K562 (cell line): ENCODE data around the gene NR2E1. TPM values are rescaled to one million over a fixed set of nuclear protein-coding genes. Genes with fewer than 3 reads are reported as not detected.

Source experiments
- ATAC-seq: fragments of 200-7000 bp; cut with Tn5 transposase; 3 replicates; pipeline ENCODE4 v1.9.1; 2020; ENCODE audit warnings: moderate library complexity
- BruUV-seq: library from RNA; stranded (reverse); fragments of 400-500 nt; replicated peaks from 2 replicates; lab custom pipeline; 2021; lab: Mats Ljungman, UMichigan
- CTCF ChIA-PET: fragments of 300-600 bp; formaldehyde crosslinking; extraction: SDS; loops from one replicate; lab custom pipeline; 2021; ENCODE audit warnings: low intra/inter-chr PET ratio; lab: Yijun Ruan, JAX
- POLR2A ChIA-PET: fragments of 300-600, 350-650 bp; sonication (Branson Sonifier 250); formaldehyde crosslinking; extraction: SDS; loops from one replicate; lab custom pipeline; 2021; ENCODE audit warnings: antibody characterized with exemption, inconsistent platforms; lab: Yijun Ruan, JAX
- DNase-seq, 4 experiments: peaks; one replicate each; pipeline versions ENCODE4 v3.0.0 to v3.0.0-alpha.2; 2011 to 2018; ENCODE audit warnings: low spot score in 3 of 4, mixed read lengths in 3 of 4; ENCODE audit errors: extremely low read depth in 1 of 4
- FAIRE-seq: peaks from 2 replicates; lab custom pipeline; 2011; peaks lifted over from hg19 to GRCh38; lab: Jason Lieb, UNC
- H2AFZ ChIP-seq: 2 replicates; pipeline ENCODE4 v1.6.0; 2011; ENCODE audit warnings: low read depth, low read length, control low read depth, inconsistent platforms
- H3K27ac ChIP-seq: fragments of 200-600 bp; 3 replicates; pipeline ENCODE4 v1.8.0; 2011; ENCODE audit warnings: low read depth, mild to moderate bottlenecking, control low read depth, inconsistent platforms, low read length, moderate library complexity, mixed read lengths; ENCODE audit errors: extremely low read depth
- H3K27me3 ChIP-seq, 2 experiments: fragments of 300-600 bp in 1 of 2; 2 replicates in 1 of 2; 3 replicates in 1 of 2; pipeline versions ENCODE4 v1.6.0 to v1.8.0; 2011; ENCODE audit warnings: inconsistent platforms in 2 of 2, low read length in 2 of 2, mild to moderate bottlenecking in 1 of 2, mixed read lengths in 1 of 2, moderate library complexity in 1 of 2; ENCODE audit not compliant: control insufficient read depth in 2 of 2, insufficient read depth in 2 of 2
- H3K36me3 ChIP-seq: fragments of 300-600 bp; 3 replicates; pipeline ENCODE4 v1.8.0; 2011; ENCODE audit warnings: mild to moderate bottlenecking, low read length, inconsistent platforms; ENCODE audit not compliant: control insufficient read depth, insufficient read depth
- H3K4me1 ChIP-seq, 2 experiments: fragments of 200-600 bp in 1 of 2; replicated peaks in 1 of 2; 2 replicates in 1 of 2; 3 replicates in 1 of 2; pipeline versions ENCODE4 v1.5.1 to v1.8.0; 2011; ENCODE audit warnings: inconsistent platforms in 2 of 2, low read length in 2 of 2, mild to moderate bottlenecking in 1 of 2, mixed read lengths in 1 of 2, moderate library complexity in 1 of 2; ENCODE audit not compliant: control insufficient read depth in 2 of 2, insufficient read depth in 2 of 2
- H3K4me2 ChIP-seq: 2 replicates; pipeline ENCODE4 v1.6.1; 2011; ENCODE audit warnings: low read length, control low read depth, inconsistent platforms, mixed read lengths; ENCODE audit not compliant: insufficient read depth
- H3K4me3 ChIP-seq: fragments of 200-600 bp; sonication (generic), shearing (Covaris generic); 2 replicates; pipeline ENCODE4 v1.5.1; 2016; ENCODE audit warnings: control low read depth, inconsistent platforms
- H3K79me2 ChIP-seq: fragments of 200-600 bp; 3 replicates; pipeline ENCODE4 v1.8.0; 2011; ENCODE audit warnings: low read length, inconsistent platforms; ENCODE audit not compliant: control insufficient read depth, insufficient read depth
- H3K9ac ChIP-seq, 2 experiments: 2 replicates each; pipeline versions ENCODE4 v1.6.0 to v1.6.1; 2011; ENCODE audit warnings: low read depth in 2 of 2, low read length in 2 of 2, control low read depth in 1 of 2, inconsistent platforms in 1 of 2, mild to moderate bottlenecking in 1 of 2, mixed read lengths in 1 of 2; ENCODE audit not compliant: insufficient read depth in 1 of 2
- H3K9me1 ChIP-seq: one replicate; pipeline ENCODE4 v1.6.0; 2011; ENCODE audit warnings: inconsistent platforms, mild to moderate bottlenecking, low read length, moderate library complexity; ENCODE audit not compliant: control insufficient read depth, insufficient read depth
- H3K9me3 ChIP-seq: replicated peaks from 2 replicates; pipeline ENCODE4 v1.5.1; 2011; ENCODE audit warnings: low read depth, low read length, inconsistent platforms; ENCODE audit not compliant: control insufficient read depth, insufficient read depth
- H4K20me1 ChIP-seq: replicated peaks from 2 replicates; pipeline ENCODE4 v1.6.1; 2011; ENCODE audit warnings: low read length, inconsistent platforms, mixed read lengths; ENCODE audit not compliant: control insufficient read depth, insufficient read depth
- DNMT1 ChIP-seq: fragments of 450-650 bp; IDR thresholded peaks from 2 replicates; pipeline ENCODE4 v1.6.1; 2016; ENCODE audit warnings: antibody characterized with exemption, mild to moderate bottlenecking
- MYC ChIP-seq, 2 experiments: fragments of 250-450 bp in 1 of 2; sonication (Bioruptor Pico) in 1 of 2; IDR thresholded peaks; 2 replicates each; pipeline versions ENCODE4 v1.5.1 to v1.6.1; 2012 to 2021; ENCODE audit warnings: low read depth in 2 of 2, borderline replicate concordance in 1 of 2, improper control_type of control experiment in 1 of 2, low read length in 1 of 2, mild to moderate bottlenecking in 1 of 2, moderate library complexity in 1 of 2
- STAT5A ChIP-seq: IDR thresholded peaks from 2 replicates; pipeline ENCODE4 v1.6.1; 2012; ENCODE audit warnings: low read length, inconsistent platforms, borderline replicate concordance
- ZBED1 ChIP-seq: IDR thresholded peaks from 2 replicates; pipeline ENCODE4 v1.6.1; 2014
- ZNF589 ChIP-seq: fragments of 200-800 bp; sonication (Bioruptor generic); IDR thresholded peaks from 2 replicates; pipeline ENCODE4 v1.6.1; 2016; ENCODE audit warnings: low read depth, missing genetic modification characterization, missing compliant biosample characterization
- WGBS: fragments of 100-300 bp; shearing (Covaris generic); methylation state at CpG from one replicate; pipeline ENCODE4 v1.1.6; 2016; ENCODE audit warnings: low coverage, mixed read lengths; ENCODE audit not compliant: insufficient coverage; ENCODE audit errors: missing lambda C conversion rate; 5-methylcytosine and 5-hydroxymethylcytosine counted together
- in situ Hi-C: fragments of 300-500 bp; cut with MboI; formaldehyde crosslinking; loops from 4 replicates; pipeline ENCODE4 v1.15.0; 2018; ENCODE audit warnings: inconsistent platforms, mixed read lengths
- intact Hi-C: fragments of 100-400 bp; cut with micrococcal nuclease; formaldehyde crosslinking; loops from 2 replicates; pipeline ENCODE4 v1.14.2; 2022
- polyA plus RNA-seq, 8 experiments: library from polyadenylated mRNA; depleted of rRNA in 4 of 8; stranded (reverse) in 5 of 8; unstranded in 3 of 8; fragments of >200 nt; fragmentation: Nextera tagmentation in 2 of 8; fragmentation: Illumina TruSeq in 1 of 8; extraction: Ambion mirVana in 2 of 8; extraction: Trizol in 1 of 8; gene quantifications; 2 replicates each; pipeline versions ENCODE4 v1.2.1 to v1.2.3, GENCODE V29; 2011 to 2014; ENCODE audit warnings: inconsistent platforms in 1 of 8, missing spikeins in 1 of 8
- total RNA-seq, 7 experiments: library from RNA; depleted of rRNA in 6 of 7; stranded (reverse); fragments of >200 nt in 6 of 7; fragmentation: Illumina TruSeq in 2 of 7; extraction: Trizol in 2 of 7; gene quantifications; 2 replicates each; pipeline versions ENCODE4 v1.2.1 to v1.2.3, GENCODE V29; 2011 to 2021; ENCODE audit warnings: low replicate concordance in 1 of 7
- TF ChIP-seq, protein P1 (sequence below): fragments of 450-650 bp; IDR thresholded peaks from 2 replicates; pipeline ENCODE4 v1.6.1; 2017; ENCODE audit warnings: antibody characterized with exemption, mild to moderate bottlenecking
- TF ChIP-seq, protein P2 (sequence below): fragments of 250-450 bp; sonication (Bioruptor Pico); IDR thresholded peaks from 2 replicates; pipeline ENCODE4 v1.4.0; 2020; ENCODE audit warnings: borderline replicate concordance

The NR2E1 gene
- total and polyA plus RNA-seq, 9 of the 15 experiments (the other 6 are each of a cell fraction or from before 2014, with no cell fraction given): not detected

GRCh38 chr6:108222064-108222463 is 56.2 kb downstream of the NR2E1 start:
- peaks cover 0 to 4% of the 10 kb centered on the region in 2 experiments; a peak in 3 of 5 replicates for H3K4me1 ChIP-seq
- peak overlapping the region; percentile 50; the same call in 2 of the 3 replicates for H3K27ac ChIP-seq
- ChIA-PET CTCF (no interaction called here), POLR2A (no interaction called here)
- no peak overlapping the region for H3K4me3 ChIP-seq
- no peaks in the 10 kb centered on the region for H3K9me3 ChIP-seq
- TF ChIP-seq MYC (IDR thresholded peaks at IDR 0.05; ENCODE audit: low read depth, low read length) (no peak), MYC (CRISPR knock-in tag; IDR thresholded peaks at IDR 0.05; ENCODE audit: borderline replicate concordance, low read depth) (no peak), ZBED1 (no peak), DNMT1 (no peak), STAT5A (no peak), ZNF589 (CRISPR knock-in tag) (no peak)
- TF ChIP-seq, protein P1, sequence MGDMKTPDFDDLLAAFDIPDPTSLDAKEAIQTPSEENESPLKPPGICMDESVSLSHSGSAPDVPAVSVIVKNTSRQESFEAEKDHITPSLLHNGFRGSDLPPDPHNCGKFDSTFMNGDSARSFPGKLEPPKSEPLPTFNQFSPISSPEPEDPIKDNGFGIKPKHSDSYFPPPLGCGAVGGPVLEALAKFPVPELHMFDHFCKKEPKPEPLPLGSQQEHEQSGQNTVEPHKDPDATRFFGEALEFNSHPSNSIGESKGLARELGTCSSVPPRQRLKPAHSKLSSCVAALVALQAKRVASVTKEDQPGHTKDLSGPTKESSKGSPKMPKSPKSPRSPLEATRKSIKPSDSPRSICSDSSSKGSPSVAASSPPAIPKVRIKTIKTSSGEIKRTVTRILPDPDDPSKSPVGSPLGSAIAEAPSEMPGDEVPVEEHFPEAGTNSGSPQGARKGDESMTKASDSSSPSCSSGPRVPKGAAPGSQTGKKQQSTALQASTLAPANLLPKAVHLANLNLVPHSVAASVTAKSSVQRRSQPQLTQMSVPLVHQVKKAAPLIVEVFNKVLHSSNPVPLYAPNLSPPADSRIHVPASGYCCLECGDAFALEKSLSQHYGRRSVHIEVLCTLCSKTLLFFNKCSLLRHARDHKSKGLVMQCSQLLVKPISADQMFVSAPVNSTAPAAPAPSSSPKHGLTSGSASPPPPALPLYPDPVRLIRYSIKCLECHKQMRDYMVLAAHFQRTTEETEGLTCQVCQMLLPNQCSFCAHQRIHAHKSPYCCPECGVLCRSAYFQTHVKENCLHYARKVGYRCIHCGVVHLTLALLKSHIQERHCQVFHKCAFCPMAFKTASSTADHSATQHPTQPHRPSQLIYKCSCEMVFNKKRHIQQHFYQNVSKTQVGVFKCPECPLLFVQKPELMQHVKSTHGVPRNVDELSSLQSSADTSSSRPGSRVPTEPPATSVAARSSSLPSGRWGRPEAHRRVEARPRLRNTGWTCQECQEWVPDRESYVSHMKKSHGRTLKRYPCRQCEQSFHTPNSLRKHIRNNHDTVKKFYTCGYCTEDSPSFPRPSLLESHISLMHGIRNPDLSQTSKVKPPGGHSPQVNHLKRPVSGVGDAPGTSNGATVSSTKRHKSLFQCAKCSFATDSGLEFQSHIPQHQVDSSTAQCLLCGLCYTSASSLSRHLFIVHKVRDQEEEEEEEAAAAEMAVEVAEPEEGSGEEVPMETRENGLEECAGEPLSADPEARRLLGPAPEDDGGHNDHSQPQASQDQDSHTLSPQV: no peak
- TF ChIP-seq, protein P2, sequence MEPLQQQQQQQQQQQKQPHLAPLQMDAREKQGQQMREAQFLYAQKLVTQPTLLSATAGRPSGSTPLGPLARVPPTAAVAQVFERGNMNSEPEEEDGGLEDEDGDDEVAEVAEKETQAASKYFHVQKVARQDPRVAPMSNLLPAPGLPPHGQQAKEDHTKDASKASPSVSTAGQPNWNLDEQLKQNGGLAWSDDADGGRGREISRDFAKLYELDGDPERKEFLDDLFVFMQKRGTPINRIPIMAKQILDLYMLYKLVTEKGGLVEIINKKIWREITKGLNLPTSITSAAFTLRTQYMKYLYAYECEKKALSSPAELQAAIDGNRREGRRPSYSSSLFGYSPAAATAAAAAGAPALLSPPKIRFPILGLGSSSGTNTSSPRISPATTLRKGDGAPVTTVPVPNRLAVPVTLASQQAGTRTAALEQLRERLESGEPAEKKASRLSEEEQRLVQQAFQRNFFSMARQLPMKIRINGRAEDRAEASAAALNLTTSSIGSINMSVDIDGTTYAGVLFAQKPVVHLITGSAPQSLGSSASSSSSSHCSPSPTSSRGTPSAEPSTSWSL: no peak
- peaks cover 27% of the 10 kb centered on the region for H3K79me2 ChIP-seq
- WGBS: 79% methylated on average over 2 of the region's 2 CpGs
- H3K27me3 ChIP-seq: no peaks in the 10 kb centered on the region
- intact Hi-C loops: no loop called here
- DNase-seq (no peak), FAIRE-seq (no peak), ATAC-seq (no peak; the same call in 2 of the 3 replicates)
- H3K36me3 ChIP-seq: peaks cover 54% of the 10 kb centered on the region
- no peak overlapping the region for H3K9ac ChIP-seq
- no peak overlapping the region for H2AFZ ChIP-seq
- H4K20me1 ChIP-seq: no peaks in the 10 kb centered on the region
- in situ Hi-C loops: no loop called here
- BruUV-seq: TSS peak; percentile 21
- no peaks in the 10 kb centered on the region for H3K9me1 ChIP-seq
- no peak overlapping the region for H3K4me2 ChIP-seq
